ENCODE measurements around the gene CATSPERB.
A peak's percentile ranks its signal among the peaks of the same experiment; 100 is the strongest.

The CATSPERB gene

GRCh38 chr14:91555531-91555930, 176.4 kb downstream of the CATSPERB start:
- Histone ChIP-seq H3K27ac (ENCODE audit: low read depth, low read length) (peak overlapping the region; percentile 49), H3K79me2 (ENCODE audit: control insufficient read depth, insufficient read depth, low read length, poor library complexity) (no peaks in the 10 kb centered on the region), H2BK12ac (ENCODE audit: low read length) (no peak overlapping the region), H3K4me1 (ENCODE audit: control insufficient read depth in 1 of 2, insufficient read depth in 2 of 2, low read length in 2 of 2) (peaks cover 6 to 8% of the 10 kb centered on the region in 2 experiments), H3K9me3 (ENCODE audit: insufficient read depth, low read depth, low read length) (no peaks in the 10 kb centered on the region), H2AK5ac (ENCODE audit: low read length) (no peak overlapping the region), H3K9ac (ENCODE audit: low read length) (no peak overlapping the region), H3K36me3 (ENCODE audit: control insufficient read depth in 1 of 2, insufficient read depth in 2 of 2, low read length in 2 of 2) (no peaks in the 10 kb centered on the region), H3K4me3 (ENCODE audit: low read depth, low read length) (no peak overlapping the region), H3K23ac (ENCODE audit: low read length) (no peak overlapping the region), H2AFZ (ENCODE audit: insufficient read depth, low read length, poor library complexity) (no peak overlapping the region), H3K18ac (ENCODE audit: low read length) (no peak overlapping the region), H3K4me2 (ENCODE audit: low read length) (no peak overlapping the region), H3K14ac (ENCODE audit: low read length) (no peak overlapping the region), H4K8ac (ENCODE audit: low read depth, low read length) (no peak overlapping the region), H3K79me1 (ENCODE audit: low read length) (no peaks in the 10 kb centered on the region), H3K27me3 (ENCODE audit: insufficient read depth, low read length) (no peaks in the 10 kb centered on the region), H4K12ac (ENCODE audit: low read depth, low read length) (no peak overlapping the region), H4K91ac (ENCODE audit: low read depth, low read length) (no peak overlapping the region), H2BK120ac (ENCODE audit: insufficient read depth, low read length, poor library complexity) (no peak overlapping the region), H2BK5ac (ENCODE audit: low read depth, low read length, poor library complexity) (no peak overlapping the region), H3K4ac (ENCODE audit: low read depth, low read length) (no peak overlapping the region)
- peak; percentile 24 to 71 for DNase-seq
- WGBS (ENCODE audit: extremely low coverage, insufficient coverage, insufficient read length): no CpG with 5 or more reads among the region's 2 CpGs

DNA sequence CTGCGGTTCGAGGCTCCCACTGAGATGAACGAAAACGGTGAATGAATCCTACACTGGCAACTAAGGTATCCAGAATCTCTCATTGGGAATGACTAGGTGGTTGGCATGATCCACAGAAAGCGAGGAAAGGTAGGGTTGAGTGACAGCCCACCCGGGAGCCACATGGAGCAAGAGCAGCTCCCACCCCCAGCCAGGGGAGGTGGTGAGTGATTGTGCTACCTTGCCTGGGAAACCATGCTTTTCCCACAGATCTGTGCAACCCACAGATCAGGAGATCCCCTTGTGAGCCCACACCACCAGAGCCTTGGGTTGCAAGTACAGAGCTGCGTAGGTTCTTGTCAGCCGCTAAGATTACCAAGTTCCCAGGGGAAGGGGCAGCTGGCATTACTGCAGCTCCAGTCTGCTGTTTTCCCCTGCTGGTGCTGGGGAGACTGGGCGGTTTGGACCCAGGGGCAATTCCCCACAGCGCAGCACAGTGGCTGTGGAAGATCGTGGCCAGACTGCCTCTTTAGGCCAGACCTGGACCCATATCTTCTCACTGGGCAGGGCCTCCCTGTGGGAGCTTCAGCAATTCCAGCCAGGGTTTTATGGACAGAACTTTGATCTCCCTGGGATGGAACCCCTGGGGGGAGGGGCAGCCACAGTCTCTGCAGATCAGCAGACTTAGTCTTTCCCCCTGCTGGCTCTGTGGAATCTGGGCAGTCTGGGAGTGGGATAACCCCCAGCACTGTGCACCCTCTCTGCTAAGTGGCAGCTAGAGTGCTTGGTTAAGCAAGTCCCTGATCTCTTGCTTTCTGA, 177.2 kb downstream of the CATSPERB start:
- H3K79me2 ChIP-seq (ENCODE audit: control insufficient read depth, insufficient read depth, low read length, poor library complexity): no peaks in the 10 kb centered on the region
- H3K79me1 ChIP-seq (ENCODE audit: low read length): no peaks in the 10 kb centered on the region
- peaks cover 6 to 8% of the 10 kb centered on the region in 2 experiments for H3K4me1 ChIP-seq (ENCODE audit: control insufficient read depth in 1 of 2, insufficient read depth in 2 of 2, low read length in 2 of 2)
- no peak overlapping the region for H3K14ac ChIP-seq (ENCODE audit: low read length)
- H4K12ac ChIP-seq (ENCODE audit: low read depth, low read length): no peak overlapping the region
- no peaks in the 10 kb centered on the region for H3K36me3 ChIP-seq (ENCODE audit: control insufficient read depth in 1 of 2, insufficient read depth in 2 of 2, low read length in 2 of 2)
- H3K4me2 ChIP-seq (ENCODE audit: low read length): no peak overlapping the region
- no peak overlapping the region for H3K23ac ChIP-seq (ENCODE audit: low read length)
- no peaks in the 10 kb centered on the region for H3K27me3 ChIP-seq (ENCODE audit: insufficient read depth, low read length)
- H3K4me3 ChIP-seq (ENCODE audit: low read depth, low read length): no peak overlapping the region
- H2BK12ac ChIP-seq (ENCODE audit: low read length): no peak overlapping the region
- H2BK5ac ChIP-seq (ENCODE audit: low read depth, low read length, poor library complexity): no peak overlapping the region
- no peaks in the 10 kb centered on the region for H3K9me3 ChIP-seq (ENCODE audit: insufficient read depth, low read depth, low read length)
- WGBS (ENCODE audit: extremely low coverage, insufficient coverage, insufficient read length): no CpG with 5 or more reads among the region's 11 CpGs
- no peak overlapping the region for H3K4ac ChIP-seq (ENCODE audit: low read depth, low read length)
- no peak overlapping the region for H2AK5ac ChIP-seq (ENCODE audit: low read length)
- no peak overlapping the region for H4K91ac ChIP-seq (ENCODE audit: low read depth, low read length)
- no peak overlapping the region for H3K9ac ChIP-seq (ENCODE audit: low read length)
- H4K8ac ChIP-seq (ENCODE audit: low read depth, low read length): no peak overlapping the region
- H2BK120ac ChIP-seq (ENCODE audit: insufficient read depth, low read length, poor library complexity): no peak overlapping the region
- no peak for DNase-seq
- H3K18ac ChIP-seq (ENCODE audit: low read length): no peak overlapping the region
- H3K27ac ChIP-seq (ENCODE audit: low read depth, low read length): peak overlapping the region; percentile 49
- H2AFZ ChIP-seq (ENCODE audit: insufficient read depth, low read length, poor library complexity): no peak overlapping the region

- no peak for DNase-seq
- H4K12ac ChIP-seq (ENCODE audit: low read depth, low read length): no peak overlapping the region
- H2BK12ac ChIP-seq (ENCODE audit: low read length): no peak overlapping the region
- no peaks in the 10 kb centered on the region for H3K27me3 ChIP-seq (ENCODE audit: insufficient read depth, low read length)
- no peak overlapping the region for H3K9ac ChIP-seq (ENCODE audit: low read length)
- H2BK120ac ChIP-seq (ENCODE audit: insufficient read depth, low read length, poor library complexity): no peak overlapping the region
- no peak overlapping the region for H3K4me3 ChIP-seq (ENCODE audit: low read depth, low read length)
- no peak overlapping the region for H4K8ac ChIP-seq (ENCODE audit: low read depth, low read length)
- H3K4me1 ChIP-seq (ENCODE audit: control insufficient read depth in 1 of 2, insufficient read depth in 2 of 2, low read length in 2 of 2): no peaks in the 10 kb centered on the region
- no peaks in the 10 kb centered on the region for H3K36me3 ChIP-seq (ENCODE audit: control insufficient read depth in 1 of 2, insufficient read depth in 2 of 2, low read length in 2 of 2)
- no peaks in the 10 kb centered on the region for H3K79me1 ChIP-seq (ENCODE audit: low read length)
- no peak overlapping the region for H2AK5ac ChIP-seq (ENCODE audit: low read length)
- no peak overlapping the region for H2AFZ ChIP-seq (ENCODE audit: insufficient read depth, low read length, poor library complexity)
- H3K14ac ChIP-seq (ENCODE audit: low read length): no peak overlapping the region
- no peak overlapping the region for H3K27ac ChIP-seq (ENCODE audit: low read depth, low read length)
- no CpG with 5 or more reads among the region's 3 CpGs for WGBS (ENCODE audit: extremely low coverage, insufficient coverage, insufficient read length)
- H3K23ac ChIP-seq (ENCODE audit: low read length): no peak overlapping the region
- no peak overlapping the region for H3K4ac ChIP-seq (ENCODE audit: low read depth, low read length)
- no peak overlapping the region for H3K18ac ChIP-seq (ENCODE audit: low read length)
- no peak overlapping the region for H2BK5ac ChIP-seq (ENCODE audit: low read depth, low read length, poor library complexity)
- H4K91ac ChIP-seq (ENCODE audit: low read depth, low read length): no peak overlapping the region
- H3K9me3 ChIP-seq (ENCODE audit: insufficient read depth, low read depth, low read length): no peaks in the 10 kb centered on the region
- no peak overlapping the region for H3K4me2 ChIP-seq (ENCODE audit: low read length)
- no peaks in the 10 kb centered on the region for H3K79me2 ChIP-seq (ENCODE audit: control insufficient read depth, insufficient read depth, low read length, poor library complexity)
Observed at GRCh38 chr14:91548108-91548507, 183.8 kb downstream of the CATSPERB start.

GRCh38 chr14:91545946-91546716, 185.8 kb downstream of the CATSPERB start:
- Histone ChIP-seq H3K4me3 (ENCODE audit: low read depth, low read length) (no peak overlapping the region), H3K23ac (ENCODE audit: low read length) (no peak overlapping the region), H3K27ac (ENCODE audit: low read depth, low read length) (no peak overlapping the region), H3K18ac (ENCODE audit: low read length) (no peak overlapping the region), H2BK12ac (ENCODE audit: low read length) (no peak overlapping the region), H3K14ac (ENCODE audit: low read length) (no peak overlapping the region), H2AK5ac (ENCODE audit: low read length) (no peak overlapping the region), H4K8ac (ENCODE audit: low read depth, low read length) (no peak overlapping the region), H4K91ac (ENCODE audit: low read depth, low read length) (no peak overlapping the region), H3K9ac (ENCODE audit: low read length) (no peak overlapping the region), H2AFZ (ENCODE audit: insufficient read depth, low read length, poor library complexity) (no peak overlapping the region), H3K4me2 (ENCODE audit: low read length) (no peak overlapping the region), H2BK5ac (ENCODE audit: low read depth, low read length, poor library complexity) (no peak overlapping the region), H3K4me1 (ENCODE audit: control insufficient read depth in 1 of 2, insufficient read depth in 2 of 2, low read length in 2 of 2) (no peaks in the 10 kb centered on the region), H3K79me1 (ENCODE audit: low read length) (no peaks in the 10 kb centered on the region), H3K27me3 (ENCODE audit: insufficient read depth, low read length) (no peaks in the 10 kb centered on the region), H3K9me3 (ENCODE audit: insufficient read depth, low read depth, low read length) (no peaks in the 10 kb centered on the region), H3K4ac (ENCODE audit: low read depth, low read length) (no peak overlapping the region), H3K79me2 (ENCODE audit: control insufficient read depth, insufficient read depth, low read length, poor library complexity) (no peaks in the 10 kb centered on the region), H3K36me3 (ENCODE audit: control insufficient read depth in 1 of 2, insufficient read depth in 2 of 2, low read length in 2 of 2) (no peaks in the 10 kb centered on the region), H2BK120ac (ENCODE audit: insufficient read depth, low read length, poor library complexity) (no peak overlapping the region), H4K12ac (ENCODE audit: low read depth, low read length) (no peak overlapping the region)
- no peak for DNase-seq
- WGBS (ENCODE audit: extremely low coverage, insufficient coverage, insufficient read length): no CpG with 5 or more reads among the region's 5 CpGs
